ENCODE measurements around the gene ASB12. TPM values are rescaled to one million over a fixed set of nuclear protein-coding genes. Genes with fewer than 3 reads are reported as not detected.
A peak's percentile ranks its signal among the peaks of the same experiment; 100 is the strongest.

ASB12 gene
- total and polyA plus RNA-seq, 2 donors (not counting 1 experiment from before 2014, with no cell fraction given) = 0.37 to 0.45 TPM

GRCh38 chrX:64204252-64204651 lies 26.2 kb downstream of the ASB12 start:
- Histone ChIP-seq H2AFZ (ENCODE audit: insufficient read depth, low read depth, low read length, poor library complexity, severe bottlenecking) (peak overlapping the region; percentile 83), H3K4me1 (ENCODE audit: control insufficient read depth in 2 of 2, insufficient read depth in 2 of 2, low read length in 2 of 2) (peaks cover 3 to 19% of the 10 kb centered on the region in 2 donors), H3K9me3 (ENCODE audit: control extremely low read depth in 1 of 3, control insufficient read depth in 2 of 3, insufficient read depth in 1 of 3, low read length in 2 of 3) (no peaks in the 10 kb centered on the region), H4K20me1 (ENCODE audit: control insufficient read depth, insufficient read depth, low read length, poor library complexity, severe bottlenecking) (no peaks in the 10 kb centered on the region), H3K27me3 (replicated peaks in 1 of 4; ENCODE audit: control extremely low read depth in 1 of 4, control insufficient read depth in 3 of 4, insufficient read depth in 4 of 4, low read length in 3 of 4) (no peaks in the 10 kb centered on the region), H3K4me2 (replicated peaks; ENCODE audit: low read depth, low read length, poor library complexity, severe bottlenecking) (peak overlapping the region; percentile 80), H3K36me3 (replicated peaks in 1 of 2; ENCODE audit: control extremely low read depth in 1 of 2, control insufficient read depth in 1 of 2, extremely low read depth in 1 of 2, insufficient read depth in 2 of 2, low read length in 1 of 2) (no peaks in the 10 kb centered on the region), H3K9ac (ENCODE audit: low read length) (peak overlapping the region; percentile 61), H3K79me2 (ENCODE audit: control insufficient read depth, insufficient read depth, low read length) (no peaks in the 10 kb centered on the region), H3K27ac (ENCODE audit: low read length in 2 of 2) (no peak overlapping the region), H3K4me3 (ENCODE audit: control extremely low read depth in 1 of 5, extremely low read depth in 1 of 5, insufficient read depth in 1 of 5, low read depth in 2 of 5, low read length in 4 of 5) (peak overlapping the region in 3 of 5 experiments; percentile 76 to 82 (median 82))
- Mint-ChIP-seq H3K4me1 (peaks cover 24% of the 10 kb centered on the region), H3K4me3 (peak overlapping the region; percentile 92), H3K27me3 (no peaks in the 10 kb centered on the region), H3K9me3 (ENCODE audit: insufficient read depth) (no peaks in the 10 kb centered on the region), H3K27ac (no peak overlapping the region)
- intact Hi-C loops (cut with micrococcal nuclease) = loop anchor here (2.0 to 10.0 kb wide), 2 partner anchors 449 to 831 kb away; partner anchors contain the start of gene ZC3H12B
- 100% methylated on average over 5 of the region's 23 CpGs for WGBS (ENCODE audit: insufficient coverage)
- TF ChIP-seq EZH2 (IDR thresholded peaks at IDR 0.05; ENCODE audit: borderline replicate concordance, insufficient read depth, low read depth, low read length, poor library complexity, severe bottlenecking) = no peak
- TF ChIP-seq, protein P1, sequence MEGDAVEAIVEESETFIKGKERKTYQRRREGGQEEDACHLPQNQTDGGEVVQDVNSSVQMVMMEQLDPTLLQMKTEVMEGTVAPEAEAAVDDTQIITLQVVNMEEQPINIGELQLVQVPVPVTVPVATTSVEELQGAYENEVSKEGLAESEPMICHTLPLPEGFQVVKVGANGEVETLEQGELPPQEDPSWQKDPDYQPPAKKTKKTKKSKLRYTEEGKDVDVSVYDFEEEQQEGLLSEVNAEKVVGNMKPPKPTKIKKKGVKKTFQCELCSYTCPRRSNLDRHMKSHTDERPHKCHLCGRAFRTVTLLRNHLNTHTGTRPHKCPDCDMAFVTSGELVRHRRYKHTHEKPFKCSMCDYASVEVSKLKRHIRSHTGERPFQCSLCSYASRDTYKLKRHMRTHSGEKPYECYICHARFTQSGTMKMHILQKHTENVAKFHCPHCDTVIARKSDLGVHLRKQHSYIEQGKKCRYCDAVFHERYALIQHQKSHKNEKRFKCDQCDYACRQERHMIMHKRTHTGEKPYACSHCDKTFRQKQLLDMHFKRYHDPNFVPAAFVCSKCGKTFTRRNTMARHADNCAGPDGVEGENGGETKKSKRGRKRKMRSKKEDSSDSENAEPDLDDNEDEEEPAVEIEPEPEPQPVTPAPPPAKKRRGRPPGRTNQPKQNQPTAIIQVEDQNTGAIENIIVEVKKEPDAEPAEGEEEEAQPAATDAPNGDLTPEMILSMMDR (IDR thresholded peaks at IDR 0.05) = no peak
- ChIA-PET CTCF (no interaction called here), POLR2A (no interaction called here)
- DNase-seq = no peak
- ATAC-seq (ENCODE audit: low read depth) = no peak

- no peak overlapping the region for H3K4me2 ChIP-seq (replicated peaks; ENCODE audit: low read depth, low read length, poor library complexity, severe bottlenecking)
- no peak overlapping the region for H2AFZ ChIP-seq (ENCODE audit: insufficient read depth, low read depth, low read length, poor library complexity, severe bottlenecking)
- H3K27ac ChIP-seq (ENCODE audit: low read length in 2 of 2) = no peak overlapping the region
- ChIA-PET CTCF (no interaction called here), POLR2A (no interaction called here)
- DNase-seq (no peak), ATAC-seq (ENCODE audit: low read depth) (no peak)
- TF ChIP-seq, protein P1 (IDR thresholded peaks at IDR 0.05) = no peak
- TF ChIP-seq EZH2 (IDR thresholded peaks at IDR 0.05; ENCODE audit: borderline replicate concordance, insufficient read depth, low read depth, low read length, poor library complexity, severe bottlenecking) = no peak
- no peaks in the 10 kb centered on the region for H3K9me3 ChIP-seq (ENCODE audit: control extremely low read depth in 1 of 3, control insufficient read depth in 2 of 3, insufficient read depth in 1 of 3, low read length in 2 of 3)
- H3K4me1 ChIP-seq (ENCODE audit: control insufficient read depth in 2 of 2, insufficient read depth in 2 of 2, low read length in 2 of 2) = peaks cover 3 to 19% of the 10 kb centered on the region in 2 donors
- H3K27ac Mint-ChIP-seq = peak overlapping the region; percentile 20
- no peaks in the 10 kb centered on the region for H3K79me2 ChIP-seq (ENCODE audit: control insufficient read depth, insufficient read depth, low read length)
- intact Hi-C loops (cut with micrococcal nuclease) = loop anchor here (10.0 kb wide), 1 partner anchor 832 kb away; the partner anchor contains the start of gene ZC3H12B
- H3K27me3 Mint-ChIP-seq = no peaks in the 10 kb centered on the region
- H3K4me1 Mint-ChIP-seq = peaks cover 27% of the 10 kb centered on the region
- 100% methylated on average over 2 of the region's 2 CpGs for WGBS (ENCODE audit: insufficient coverage)
- H3K4me3 ChIP-seq (ENCODE audit: control extremely low read depth in 1 of 5, extremely low read depth in 1 of 5, insufficient read depth in 1 of 5, low read depth in 2 of 5, low read length in 4 of 5) = no peak overlapping the region
- H4K20me1 ChIP-seq (ENCODE audit: control insufficient read depth, insufficient read depth, low read length, poor library complexity, severe bottlenecking) = no peaks in the 10 kb centered on the region
- no peak overlapping the region for H3K9ac ChIP-seq (ENCODE audit: low read length)
- no peaks in the 10 kb centered on the region for H3K27me3 ChIP-seq (replicated peaks in 1 of 4; ENCODE audit: control extremely low read depth in 1 of 4, control insufficient read depth in 3 of 4, insufficient read depth in 4 of 4, low read length in 3 of 4)
- H3K4me3 Mint-ChIP-seq = peak overlapping the region; percentile 57
- no peaks in the 10 kb centered on the region for H3K9me3 Mint-ChIP-seq (ENCODE audit: insufficient read depth)
- H3K36me3 ChIP-seq (replicated peaks in 1 of 2; ENCODE audit: control extremely low read depth in 1 of 2, control insufficient read depth in 1 of 2, extremely low read depth in 1 of 2, insufficient read depth in 2 of 2, low read length in 1 of 2) = no peaks in the 10 kb centered on the region
Observed at GRCh38 chrX:64202808-64203325, 27.5 kb downstream of the ASB12 start.

Data from B cell (primary cell).